Stimulated activated naive CD8-positive, alpha-beta T cell treated with anti-CD3 and anti-CD28 coated beads, Interleukin-15, Interleukin-2, amounts not matched to agents 100 ng/mL and 50 ng/mL, for 24 hours (primary cell): ENCODE results near the gene ARHGEF7.

ENCODE experiments used
- H3K27ac Mint-ChIP-seq: one replicate; pipeline ENCODE4 v1.8.0; 2021; ENCODE audit warnings: mild to moderate bottlenecking, mixed read lengths
- H3K27me3 Mint-ChIP-seq: one replicate; pipeline ENCODE4 v1.8.0; 2021; ENCODE audit warnings: mixed read lengths
- H3K36me3 Mint-ChIP-seq: one replicate; pipeline ENCODE4 v1.8.0; 2021; ENCODE audit warnings: low read depth, mixed read lengths
- H3K4me1 Mint-ChIP-seq: one replicate; pipeline ENCODE4 v1.8.0; 2021; ENCODE audit warnings: low read depth, mixed read lengths
- H3K4me3 Mint-ChIP-seq: one replicate; pipeline ENCODE4 v1.8.0; 2021; ENCODE audit warnings: mild to moderate bottlenecking, mixed read lengths
- H3K9me3 Mint-ChIP-seq: one replicate; pipeline ENCODE4 v1.8.0; 2021; ENCODE audit warnings: mixed read lengths

ARHGEF7 gene

DNA sequence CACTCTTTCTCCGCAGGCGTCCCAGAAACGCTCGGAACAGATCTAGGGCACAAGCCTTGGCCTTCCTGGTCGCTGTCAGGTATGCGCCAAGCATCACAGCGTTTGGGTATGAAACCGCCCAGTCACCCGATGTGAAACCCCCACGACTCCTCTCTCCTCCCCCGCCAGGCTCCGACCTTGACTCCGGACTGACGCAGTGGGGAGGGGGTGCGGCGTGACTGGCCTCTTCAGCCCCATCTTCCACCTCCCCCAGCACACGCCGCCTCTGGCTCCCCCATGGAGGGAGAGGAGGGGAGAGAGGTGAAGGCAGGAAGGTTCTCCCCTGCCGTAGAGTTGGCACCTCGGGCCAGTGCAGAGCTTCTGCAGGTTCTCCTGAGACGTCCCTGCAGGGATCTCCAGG, 22.0 kb upstream of the ARHGEF7 start:
- H3K27me3 Mint-ChIP-seq: peaks cover 45% of the 10 kb centered on the region
- no peak overlapping the region for H3K27ac Mint-ChIP-seq
- no peaks in the 10 kb centered on the region for H3K36me3 Mint-ChIP-seq
- no peak overlapping the region for H3K4me3 Mint-ChIP-seq
- no peaks in the 10 kb centered on the region for H3K9me3 Mint-ChIP-seq
- H3K4me1 Mint-ChIP-seq: no peaks in the 10 kb centered on the region

DNA sequence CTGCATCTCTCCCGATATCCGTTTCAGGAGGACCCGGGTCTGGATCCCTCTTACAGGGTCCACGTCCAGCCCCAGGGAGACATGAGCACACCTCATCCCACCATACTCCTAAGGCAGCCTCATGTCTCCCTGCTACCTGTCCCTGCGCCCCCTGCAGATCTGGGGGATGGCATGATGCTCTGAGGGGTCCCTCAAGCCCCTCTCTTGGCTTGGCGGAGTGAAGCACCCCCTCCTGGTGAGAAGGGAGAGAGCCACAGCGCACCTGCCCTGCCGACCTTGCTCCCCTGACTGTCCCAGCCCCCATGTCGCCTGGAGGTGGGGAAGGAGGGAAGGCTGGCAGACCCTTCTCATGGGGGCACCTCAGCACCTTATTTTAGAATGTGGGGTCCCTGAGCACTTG, 21.5 kb upstream of the ARHGEF7 start:
- Mint-ChIP-seq H3K4me3 (no peak overlapping the region), H3K4me1 (no peaks in the 10 kb centered on the region), H3K27me3 (peaks cover 50% of the 10 kb centered on the region), H3K36me3 (no peaks in the 10 kb centered on the region), H3K9me3 (no peaks in the 10 kb centered on the region), H3K27ac (no peak overlapping the region)

DNA sequence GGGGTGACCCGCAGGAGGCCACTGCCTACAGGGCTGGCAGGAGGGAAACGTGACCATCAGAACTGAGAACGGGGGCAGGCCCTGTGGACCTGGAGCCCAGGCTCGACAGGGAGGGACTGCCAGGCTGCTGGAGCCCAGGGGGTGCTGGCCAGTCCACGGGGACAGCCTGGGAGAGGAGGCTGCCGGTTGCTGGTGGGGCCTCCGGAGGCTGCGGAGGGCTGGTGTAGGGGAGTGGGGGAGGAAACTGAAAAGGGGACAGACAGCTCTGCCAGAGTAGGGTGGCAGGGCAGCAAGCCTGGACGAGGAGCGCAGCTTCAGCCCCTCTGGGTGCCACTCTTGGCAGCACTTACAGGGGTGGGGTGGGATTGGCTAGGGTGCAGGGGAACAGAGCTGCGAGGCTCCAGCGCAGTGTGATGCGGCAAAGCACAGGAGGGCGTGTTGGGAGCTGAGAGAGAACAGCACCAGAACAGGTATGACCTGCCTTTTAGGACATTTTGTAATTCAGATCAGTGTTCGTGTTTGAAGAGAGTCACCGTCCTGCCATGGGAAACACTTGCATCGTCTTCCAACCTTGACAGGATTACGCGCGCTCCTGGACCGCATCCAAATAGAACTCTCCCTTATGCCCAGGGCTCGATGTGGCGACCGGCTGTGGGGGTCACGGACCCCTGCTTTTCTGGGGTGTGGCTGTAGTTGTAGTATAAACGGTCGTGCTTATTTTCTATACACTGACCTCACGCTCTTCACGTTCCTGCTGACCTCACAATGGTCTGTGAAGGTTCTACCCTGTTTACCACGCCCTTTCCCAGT, 19.9 kb upstream of the ARHGEF7 start:
- Mint-ChIP-seq H3K27me3 (peaks cover 65% of the 10 kb centered on the region), H3K9me3 (no peaks in the 10 kb centered on the region), H3K4me3 (no peak overlapping the region), H3K27ac (no peak overlapping the region), H3K36me3 (no peaks in the 10 kb centered on the region), H3K4me1 (no peaks in the 10 kb centered on the region)

DNA sequence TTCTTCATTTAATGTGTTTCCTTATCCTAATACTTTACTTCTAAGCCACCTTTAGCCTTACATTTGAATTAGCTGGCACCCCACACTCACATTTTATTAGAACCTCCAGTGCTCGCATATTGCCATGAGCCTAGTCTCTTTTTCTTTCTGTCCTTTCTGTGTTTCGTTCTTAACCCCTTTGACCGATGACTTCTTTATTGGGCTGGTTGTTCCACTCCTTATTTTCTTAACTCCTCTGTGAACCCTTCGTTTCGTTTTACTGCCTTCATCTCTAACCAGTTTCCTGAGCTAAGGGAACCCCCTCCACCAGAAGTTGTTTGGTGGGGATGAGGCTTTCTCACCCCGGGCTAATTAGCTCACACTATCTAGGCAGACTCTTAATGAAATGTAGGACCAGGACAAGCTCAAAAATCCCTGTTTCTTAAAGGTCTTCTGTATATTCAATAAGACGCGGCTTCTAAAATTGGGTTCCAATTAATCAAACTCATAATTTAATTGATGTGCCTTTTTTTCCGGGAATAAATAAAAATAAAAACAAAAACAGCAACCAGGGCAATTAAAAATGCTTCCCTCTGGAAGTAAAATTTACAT, 19.1 kb upstream of the ARHGEF7 start:
- peaks cover 67% of the 10 kb centered on the region for H3K27me3 Mint-ChIP-seq
- H3K4me1 Mint-ChIP-seq: no peaks in the 10 kb centered on the region
- no peak overlapping the region for H3K4me3 Mint-ChIP-seq
- H3K9me3 Mint-ChIP-seq: no peaks in the 10 kb centered on the region
- H3K27ac Mint-ChIP-seq: no peak overlapping the region
- H3K36me3 Mint-ChIP-seq: no peaks in the 10 kb centered on the region

DNA sequence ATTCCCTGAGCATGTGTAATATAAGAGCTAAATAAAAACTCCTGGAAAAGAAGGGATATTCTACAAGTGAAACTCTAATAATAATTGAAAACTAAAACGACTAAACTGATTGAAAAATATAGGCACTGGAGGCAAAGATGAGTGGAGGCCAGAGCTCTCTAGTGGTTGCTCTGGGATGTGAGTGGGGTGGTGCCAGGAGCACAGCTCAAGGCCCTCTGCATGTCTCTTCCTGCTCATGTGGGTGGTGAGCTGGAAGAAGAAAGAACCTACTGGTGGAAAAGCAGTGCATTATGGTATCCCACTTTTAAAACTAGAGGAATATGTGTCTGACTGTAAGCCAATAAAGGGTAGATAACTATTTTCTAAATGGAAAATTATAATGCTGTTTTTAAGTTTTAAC, 15.8 kb upstream of the ARHGEF7 start:
- Mint-ChIP-seq H3K4me3 (no peak overlapping the region), H3K9me3 (peaks cover 20% of the 10 kb centered on the region), H3K27ac (no peak overlapping the region), H3K36me3 (peaks cover 8% of the 10 kb centered on the region), H3K27me3 (peaks cover 70% of the 10 kb centered on the region), H3K4me1 (no peaks in the 10 kb centered on the region)

DNA sequence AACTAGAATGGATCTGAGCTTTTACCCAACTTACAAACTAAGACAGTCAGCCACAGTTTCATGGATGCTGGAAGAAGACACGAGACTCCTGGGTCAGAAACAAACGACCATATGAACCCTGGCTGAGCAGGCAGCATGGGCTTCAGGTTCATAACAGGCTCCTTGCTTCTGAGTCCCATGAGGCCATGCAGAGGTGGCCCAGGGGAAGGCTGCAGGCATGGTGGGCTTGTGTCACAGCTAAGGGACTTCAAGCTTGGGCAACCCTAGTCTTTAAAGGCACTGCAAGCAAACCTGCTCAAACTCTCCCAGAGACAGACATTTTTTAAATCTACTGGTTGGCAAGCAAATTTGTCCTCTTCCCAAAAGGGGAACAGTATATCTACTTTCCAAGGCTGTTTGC, 5.1 kb upstream of the ARHGEF7 start:
- Mint-ChIP-seq H3K9me3 (peaks cover 5% of the 10 kb centered on the region), H3K4me3 (no peak overlapping the region), H3K4me1 (peaks cover 12% of the 10 kb centered on the region), H3K36me3 (no peaks in the 10 kb centered on the region), H3K27me3 (peaks cover 72% of the 10 kb centered on the region), H3K27ac (no peak overlapping the region)

DNA sequence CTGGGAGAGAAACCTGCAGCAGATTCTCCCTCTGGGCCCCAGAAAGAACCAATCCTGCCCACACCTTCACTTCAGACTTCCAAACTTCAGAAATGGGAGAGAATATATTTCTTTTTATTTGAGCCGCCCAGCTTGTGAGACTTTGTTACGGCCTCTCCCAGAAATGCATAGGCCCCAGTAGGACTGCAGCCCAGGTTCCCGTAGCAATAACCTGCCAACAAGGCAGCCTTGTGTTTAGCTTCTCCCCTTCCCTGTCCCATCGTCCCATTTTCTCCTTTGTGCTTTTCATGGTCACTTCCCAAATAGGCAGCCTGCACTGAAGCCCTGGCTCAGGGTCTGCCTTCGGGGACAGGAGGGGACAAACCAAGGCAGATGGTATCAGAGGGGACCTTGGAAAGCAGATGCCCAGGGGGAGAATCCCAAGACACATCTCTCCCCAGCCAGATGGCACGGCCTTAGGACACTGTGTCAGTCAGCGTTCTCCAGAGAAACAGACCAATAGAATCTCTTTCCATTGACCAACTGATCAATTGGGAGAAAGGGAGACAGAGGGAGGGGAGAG, 3.7 kb upstream of the ARHGEF7 start:
- Mint-ChIP-seq H3K27ac (no peak overlapping the region), H3K4me3 (no peak overlapping the region), H3K36me3 (no peaks in the 10 kb centered on the region), H3K9me3 (no peaks in the 10 kb centered on the region), H3K4me1 (peaks cover 17% of the 10 kb centered on the region), H3K27me3 (peaks cover 65% of the 10 kb centered on the region)

DNA sequence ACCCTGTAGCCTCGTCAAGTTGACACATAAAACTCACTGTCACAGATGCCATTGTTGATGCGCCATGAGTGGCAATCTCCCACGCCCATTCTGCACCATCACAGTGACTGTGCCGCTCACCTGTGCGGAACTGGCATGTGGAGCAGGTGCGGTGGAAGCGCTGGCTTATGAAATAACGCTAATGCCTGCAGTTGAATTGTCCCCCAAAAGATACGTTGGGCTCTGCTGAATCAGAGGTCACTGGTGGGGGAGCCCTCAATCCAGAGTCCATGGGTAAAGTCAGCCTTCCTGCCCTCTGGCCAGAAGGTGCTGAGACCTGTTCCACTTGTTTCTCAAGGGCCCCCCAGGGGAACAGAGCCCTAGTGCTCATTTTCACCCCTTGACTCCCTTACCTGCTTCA, 2.9 kb upstream of the ARHGEF7 start:
- Mint-ChIP-seq H3K4me1 (peaks cover 17% of the 10 kb centered on the region), H3K4me3 (no peak overlapping the region), H3K9me3 (no peaks in the 10 kb centered on the region), H3K36me3 (no peaks in the 10 kb centered on the region), H3K27me3 (peaks cover 65% of the 10 kb centered on the region), H3K27ac (no peak overlapping the region)

DNA sequence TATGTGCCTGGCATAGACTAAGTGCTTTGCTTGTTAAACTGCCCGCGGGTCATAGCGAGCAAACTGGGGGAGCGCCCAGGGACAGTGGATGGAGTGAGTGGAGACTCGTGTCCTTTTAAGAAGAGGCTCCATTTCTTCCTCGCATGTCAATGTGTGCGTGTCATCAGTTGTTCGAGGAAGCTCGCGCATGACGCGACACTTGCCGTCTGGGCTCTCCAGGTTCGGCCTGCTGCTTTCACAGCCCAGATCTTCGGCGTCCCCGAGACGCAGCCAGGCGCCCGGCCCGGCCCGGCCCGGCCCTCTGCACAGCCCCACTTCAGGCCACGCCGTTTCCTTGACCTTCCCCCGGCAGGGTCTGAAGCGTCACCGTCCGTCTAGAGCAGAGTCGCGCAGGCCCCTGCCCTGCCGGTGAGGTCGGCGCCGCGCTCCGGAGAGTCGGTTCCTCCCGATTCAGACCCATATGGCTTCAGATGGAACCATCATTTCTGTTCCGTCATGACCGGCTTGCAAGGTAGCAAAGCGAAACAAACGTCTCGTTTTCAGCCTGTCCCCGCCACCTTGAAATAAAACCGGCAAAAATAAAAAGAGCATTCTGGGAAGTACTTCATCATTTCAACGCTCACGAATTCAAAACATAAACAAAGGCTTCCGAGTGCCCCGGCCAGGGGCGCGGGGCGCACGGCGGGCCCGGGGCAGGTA, 599 bp upstream of the ARHGEF7 start:
- Mint-ChIP-seq H3K9me3 (no peaks in the 10 kb centered on the region), H3K4me3 (peak overlapping the region; percentile 85), H3K36me3 (no peaks in the 10 kb centered on the region), H3K27me3 (peaks cover 73% of the 10 kb centered on the region), H3K27ac (no peak overlapping the region), H3K4me1 (peaks cover 17% of the 10 kb centered on the region)

DNA sequence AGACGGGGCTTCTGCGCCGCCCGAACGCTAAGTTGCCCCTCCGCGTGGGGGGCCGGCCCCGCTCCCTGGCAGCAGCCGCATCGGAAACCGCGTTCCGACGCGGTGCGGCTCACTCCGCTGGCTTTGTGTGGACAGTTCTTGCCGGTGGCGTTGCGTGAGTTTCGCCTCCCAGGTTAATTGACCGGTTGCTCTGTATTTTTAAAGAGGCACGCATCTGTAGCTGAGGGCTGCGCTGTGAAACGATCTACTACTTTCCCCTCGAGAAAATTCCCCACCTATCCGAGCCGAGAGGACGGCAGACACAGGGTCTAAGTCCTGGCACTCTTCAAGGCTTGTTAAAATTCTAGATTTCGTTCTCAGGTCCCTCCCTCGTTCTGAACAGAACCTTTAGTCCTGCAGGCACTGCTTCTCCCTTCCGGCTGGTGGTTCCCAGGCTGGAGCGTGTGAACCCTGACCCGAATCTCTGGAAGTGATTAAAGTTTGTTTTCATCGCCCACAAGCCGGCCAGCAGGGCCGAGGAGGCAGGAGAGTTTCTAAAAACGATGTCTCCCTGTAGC, 933 bp downstream of the ARHGEF7 start:
- Mint-ChIP-seq H3K4me3 (peak overlapping the region; percentile 83), H3K27me3 (peaks cover 76% of the 10 kb centered on the region), H3K27ac (peak overlapping the region; percentile 63), H3K36me3 (no peaks in the 10 kb centered on the region), H3K9me3 (no peaks in the 10 kb centered on the region), H3K4me1 (peaks cover 17% of the 10 kb centered on the region)

DNA sequence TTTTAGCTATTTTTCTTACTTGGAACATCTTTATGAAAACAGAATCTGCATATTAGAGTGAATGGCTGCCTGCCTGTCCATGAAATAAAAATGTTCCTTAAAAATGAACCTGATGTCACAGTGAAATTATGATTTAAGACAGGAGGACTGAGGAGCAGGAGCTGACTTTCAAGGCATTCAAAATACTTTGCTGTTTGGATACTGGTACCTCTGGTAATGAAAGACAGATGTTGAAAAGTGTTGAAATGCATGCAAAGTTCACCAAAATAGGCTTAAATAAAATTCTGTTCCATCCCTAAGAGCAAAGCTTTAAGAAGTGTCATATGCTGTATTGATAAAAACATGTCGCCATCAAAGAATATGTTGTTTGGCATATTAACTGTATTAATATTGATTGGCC, 1.7 kb downstream of the ARHGEF7 start:
- peaks cover 17% of the 10 kb centered on the region for H3K4me1 Mint-ChIP-seq
- no peak overlapping the region for H3K4me3 Mint-ChIP-seq
- H3K27me3 Mint-ChIP-seq: peaks cover 70% of the 10 kb centered on the region
- no peaks in the 10 kb centered on the region for H3K36me3 Mint-ChIP-seq
- no peaks in the 10 kb centered on the region for H3K9me3 Mint-ChIP-seq
- no peak overlapping the region for H3K27ac Mint-ChIP-seq

DNA sequence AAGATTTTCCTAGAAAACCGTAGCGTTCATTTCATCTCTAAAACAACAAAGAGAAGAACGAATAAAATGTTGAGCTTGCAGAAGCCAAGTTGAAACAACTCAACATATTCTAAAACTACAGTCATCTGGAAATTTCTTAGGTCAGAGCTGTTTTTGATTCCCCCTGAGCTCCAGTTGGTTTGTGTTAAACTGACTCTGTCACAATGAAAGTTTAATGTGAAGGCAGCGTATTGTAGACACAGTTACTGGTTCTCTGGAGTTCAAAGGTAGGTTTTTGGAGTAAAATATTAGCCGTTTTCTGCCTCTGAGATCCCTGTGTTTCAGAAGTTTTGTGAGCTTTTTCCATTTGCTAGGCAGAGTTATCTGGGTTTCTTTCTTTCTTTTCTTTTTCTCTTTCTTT, 2.2 kb downstream of the ARHGEF7 start:
- H3K9me3 Mint-ChIP-seq: no peaks in the 10 kb centered on the region
- H3K27ac Mint-ChIP-seq: no peak overlapping the region
- peaks cover 17% of the 10 kb centered on the region for H3K4me1 Mint-ChIP-seq
- no peak overlapping the region for H3K4me3 Mint-ChIP-seq
- H3K36me3 Mint-ChIP-seq: no peaks in the 10 kb centered on the region
- peaks cover 66% of the 10 kb centered on the region for H3K27me3 Mint-ChIP-seq

DNA sequence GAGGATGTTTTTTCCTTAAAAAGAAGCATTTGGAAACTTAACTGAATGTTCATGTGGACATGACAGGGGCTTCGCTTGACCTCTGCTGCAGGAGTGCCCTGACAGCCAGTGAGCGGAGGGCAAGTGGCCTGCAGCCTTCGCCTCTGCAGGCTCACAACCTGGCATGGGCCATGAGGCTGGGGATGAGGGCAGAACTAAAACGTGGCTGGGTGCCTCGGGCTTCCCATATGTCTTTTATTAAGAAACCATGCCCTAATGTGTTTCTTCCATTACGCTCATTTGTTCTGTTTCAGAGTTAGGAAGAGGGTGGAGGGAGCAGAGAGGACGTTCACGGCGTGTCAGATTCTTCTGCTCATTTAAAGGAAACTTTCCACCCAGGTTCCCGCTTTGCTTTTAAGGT, 2.9 kb downstream of the ARHGEF7 start:
- Mint-ChIP-seq H3K36me3 (no peaks in the 10 kb centered on the region), H3K27ac (no peak overlapping the region), H3K27me3 (peaks cover 59% of the 10 kb centered on the region), H3K9me3 (no peaks in the 10 kb centered on the region), H3K4me1 (peaks cover 17% of the 10 kb centered on the region), H3K4me3 (no peak overlapping the region)

DNA sequence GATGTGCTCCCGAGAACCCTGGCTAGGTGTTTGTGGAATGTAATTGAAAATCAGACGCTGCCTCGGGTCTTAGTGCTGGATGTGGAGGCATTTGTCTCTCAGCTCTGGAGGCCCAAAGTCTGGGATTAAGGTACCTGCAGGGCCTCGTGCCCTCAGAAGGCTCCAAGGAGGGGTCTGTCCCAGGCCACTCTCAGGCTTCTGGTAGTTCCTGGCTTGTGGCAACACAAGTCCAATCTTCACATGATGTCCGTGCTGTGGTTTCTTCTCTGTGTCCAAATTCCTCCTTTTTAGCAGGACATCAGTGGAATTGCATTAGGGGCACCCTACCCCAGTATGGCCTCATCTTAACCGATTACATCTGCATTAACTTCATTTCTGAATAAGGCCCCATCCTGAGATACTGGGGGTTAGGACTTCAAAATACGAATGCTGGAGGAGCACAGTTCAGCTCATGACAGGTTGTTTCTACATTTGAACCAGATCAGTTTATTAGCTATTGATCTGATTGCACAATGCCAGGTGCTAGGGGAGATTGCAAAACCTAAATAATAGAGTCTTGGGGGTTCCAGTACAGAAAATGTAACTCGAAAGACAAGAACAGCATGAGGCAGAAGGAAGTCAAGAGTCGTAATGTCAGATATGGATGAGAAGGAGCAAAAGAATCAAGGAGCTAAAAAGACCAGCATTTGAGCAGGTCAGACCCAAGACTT, 3.9 kb downstream of the ARHGEF7 start:
- Mint-ChIP-seq H3K27me3 (peaks cover 51% of the 10 kb centered on the region), H3K9me3 (no peaks in the 10 kb centered on the region), H3K27ac (no peak overlapping the region), H3K4me1 (peaks cover 13% of the 10 kb centered on the region), H3K36me3 (no peaks in the 10 kb centered on the region), H3K4me3 (no peak overlapping the region)
